ENCODE measurements around the gene ACTA2.

The ACTA2 gene

DNA sequence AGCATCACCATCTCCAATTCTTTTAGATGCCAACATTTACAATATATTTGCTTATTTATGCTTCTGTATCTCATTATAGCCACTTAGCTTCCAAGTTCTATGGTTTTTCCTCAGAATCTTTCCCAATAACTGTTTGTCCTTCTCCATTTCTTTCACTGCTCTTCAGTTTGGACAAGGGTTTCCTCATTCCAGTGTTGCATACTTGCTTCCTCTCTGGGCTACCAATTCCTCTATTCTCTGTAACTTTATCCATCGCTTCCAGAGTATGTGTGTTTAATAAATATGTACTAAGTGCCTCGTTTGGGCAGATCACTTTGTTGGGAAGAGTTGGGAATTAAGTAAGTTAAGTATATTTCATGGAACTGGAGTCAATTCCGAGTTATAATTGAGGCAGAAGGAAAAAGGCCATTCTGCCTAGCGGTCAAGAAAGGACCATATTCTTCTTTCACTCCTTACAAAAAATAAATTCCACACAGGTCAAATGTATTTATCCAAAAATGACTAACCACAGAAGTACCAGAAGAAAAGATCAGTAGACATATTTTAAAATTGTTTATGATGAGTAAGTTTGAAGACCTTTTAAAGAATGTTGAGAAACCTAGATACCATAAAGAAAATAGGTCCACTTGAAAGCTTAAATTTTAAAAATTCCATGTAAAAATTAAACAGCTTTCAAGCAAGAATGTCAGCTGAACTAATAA is 61.7 kb downstream of the ACTA2 start:
- Histone ChIP-seq H3K36me3 (ENCODE audit: insufficient read depth, low read length) (no peaks in the 10 kb centered on the region), H3K4me3 (ENCODE audit: low read depth, low read length, poor library complexity, severe bottlenecking) (no peak overlapping the region), H3K4me1 (ENCODE audit: insufficient read depth, low read length, severe bottlenecking) (peaks cover 37% of the 10 kb centered on the region), H3K79me2 (ENCODE audit: insufficient read depth, low read length) (peaks cover 16% of the 10 kb centered on the region), H3K9me3 (ENCODE audit: low read length) (no peaks in the 10 kb centered on the region), H4K20me1 (ENCODE audit: insufficient read depth, low read length) (no peaks in the 10 kb centered on the region), H3K27me3 (ENCODE audit: insufficient read depth, low read length) (no peaks in the 10 kb centered on the region), H3K9me2 (ENCODE audit: low read depth, low read length) (no peaks in the 10 kb centered on the region), H2AFZ (ENCODE audit: low read length) (no peak overlapping the region), H3K4me2 (ENCODE audit: low read length) (no peak overlapping the region), H3K27ac (ENCODE audit: low read depth, low read length, poor library complexity, severe bottlenecking) (no peak overlapping the region), H3K9ac (ENCODE audit: low read length) (no peak overlapping the region), H3F3A (ENCODE audit: insufficient read depth, low read length) (no peaks in the 10 kb centered on the region)
- TF ChIP-seq, protein P1, sequence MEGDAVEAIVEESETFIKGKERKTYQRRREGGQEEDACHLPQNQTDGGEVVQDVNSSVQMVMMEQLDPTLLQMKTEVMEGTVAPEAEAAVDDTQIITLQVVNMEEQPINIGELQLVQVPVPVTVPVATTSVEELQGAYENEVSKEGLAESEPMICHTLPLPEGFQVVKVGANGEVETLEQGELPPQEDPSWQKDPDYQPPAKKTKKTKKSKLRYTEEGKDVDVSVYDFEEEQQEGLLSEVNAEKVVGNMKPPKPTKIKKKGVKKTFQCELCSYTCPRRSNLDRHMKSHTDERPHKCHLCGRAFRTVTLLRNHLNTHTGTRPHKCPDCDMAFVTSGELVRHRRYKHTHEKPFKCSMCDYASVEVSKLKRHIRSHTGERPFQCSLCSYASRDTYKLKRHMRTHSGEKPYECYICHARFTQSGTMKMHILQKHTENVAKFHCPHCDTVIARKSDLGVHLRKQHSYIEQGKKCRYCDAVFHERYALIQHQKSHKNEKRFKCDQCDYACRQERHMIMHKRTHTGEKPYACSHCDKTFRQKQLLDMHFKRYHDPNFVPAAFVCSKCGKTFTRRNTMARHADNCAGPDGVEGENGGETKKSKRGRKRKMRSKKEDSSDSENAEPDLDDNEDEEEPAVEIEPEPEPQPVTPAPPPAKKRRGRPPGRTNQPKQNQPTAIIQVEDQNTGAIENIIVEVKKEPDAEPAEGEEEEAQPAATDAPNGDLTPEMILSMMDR (IDR thresholded peaks at IDR 0.05; ENCODE audit: low read length), result no peak

DNA sequence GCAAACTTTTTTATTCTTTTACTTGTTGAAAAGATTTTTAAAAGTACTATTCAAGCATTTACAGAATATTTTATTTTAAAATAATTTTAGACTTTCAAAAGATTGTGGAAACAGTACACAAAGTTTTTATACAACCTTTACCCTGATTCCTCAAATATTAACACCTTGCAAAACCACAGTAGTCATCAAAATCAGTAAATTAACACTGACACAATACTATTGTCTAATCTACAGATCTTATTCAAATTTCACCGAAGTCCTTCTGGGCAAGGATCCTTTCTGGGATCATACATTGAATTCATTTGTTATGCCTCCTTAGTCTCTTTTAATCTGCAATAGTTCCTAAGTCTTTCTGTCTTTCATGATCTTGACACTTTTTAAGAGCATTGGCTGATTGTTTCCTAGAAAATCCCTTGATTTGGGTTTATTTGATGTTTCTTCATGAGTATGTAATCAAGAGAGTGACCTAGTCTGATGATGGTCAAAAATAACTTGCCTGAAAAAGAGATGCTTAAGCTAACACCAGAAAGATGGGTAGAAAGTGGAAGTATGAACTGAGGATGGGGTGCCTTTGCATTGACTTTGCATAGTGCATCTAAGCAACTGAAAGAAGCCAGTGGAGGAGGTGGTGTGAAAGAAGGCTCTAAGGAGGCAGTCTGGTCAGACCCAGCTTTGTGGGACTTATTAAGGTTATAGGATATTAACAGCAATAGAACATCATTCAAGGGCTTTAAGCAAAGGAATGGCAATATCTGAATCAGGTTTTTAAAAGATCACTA is 62.8 kb downstream of the ACTA2 start:
- TF ChIP-seq, protein P1 (IDR thresholded peaks at IDR 0.05; ENCODE audit: low read length), result no peak
- no peak for TF ChIP-seq EZH2 (IDR thresholded peaks at IDR 0.05; ENCODE audit: borderline replicate concordance, low read length)
- no peak overlapping the region for H3K9ac ChIP-seq (ENCODE audit: low read length)
- H3K79me2 ChIP-seq (ENCODE audit: insufficient read depth, low read length), result peaks cover 20% of the 10 kb centered on the region
- H4K20me1 ChIP-seq (ENCODE audit: insufficient read depth, low read length), result no peaks in the 10 kb centered on the region
- H3K36me3 ChIP-seq (ENCODE audit: insufficient read depth, low read length), result no peaks in the 10 kb centered on the region
- no peaks in the 10 kb centered on the region for H3K9me3 ChIP-seq (ENCODE audit: low read length)
- no peak overlapping the region for H3K27ac ChIP-seq (ENCODE audit: low read depth, low read length, poor library complexity, severe bottlenecking)
- H3K4me2 ChIP-seq (ENCODE audit: low read length), result no peak overlapping the region
- no peak overlapping the region for H2AFZ ChIP-seq (ENCODE audit: low read length)
- H3K27me3 ChIP-seq (ENCODE audit: insufficient read depth, low read length), result no peaks in the 10 kb centered on the region
- H3K9me2 ChIP-seq (ENCODE audit: low read depth, low read length), result no peaks in the 10 kb centered on the region
- no peak overlapping the region for H3K4me3 ChIP-seq (ENCODE audit: low read depth, low read length, poor library complexity, severe bottlenecking)
- H3K4me1 ChIP-seq (ENCODE audit: insufficient read depth, low read length, severe bottlenecking), result peaks cover 48% of the 10 kb centered on the region
- H3F3A ChIP-seq (ENCODE audit: insufficient read depth, low read length), result no peaks in the 10 kb centered on the region

DNA sequence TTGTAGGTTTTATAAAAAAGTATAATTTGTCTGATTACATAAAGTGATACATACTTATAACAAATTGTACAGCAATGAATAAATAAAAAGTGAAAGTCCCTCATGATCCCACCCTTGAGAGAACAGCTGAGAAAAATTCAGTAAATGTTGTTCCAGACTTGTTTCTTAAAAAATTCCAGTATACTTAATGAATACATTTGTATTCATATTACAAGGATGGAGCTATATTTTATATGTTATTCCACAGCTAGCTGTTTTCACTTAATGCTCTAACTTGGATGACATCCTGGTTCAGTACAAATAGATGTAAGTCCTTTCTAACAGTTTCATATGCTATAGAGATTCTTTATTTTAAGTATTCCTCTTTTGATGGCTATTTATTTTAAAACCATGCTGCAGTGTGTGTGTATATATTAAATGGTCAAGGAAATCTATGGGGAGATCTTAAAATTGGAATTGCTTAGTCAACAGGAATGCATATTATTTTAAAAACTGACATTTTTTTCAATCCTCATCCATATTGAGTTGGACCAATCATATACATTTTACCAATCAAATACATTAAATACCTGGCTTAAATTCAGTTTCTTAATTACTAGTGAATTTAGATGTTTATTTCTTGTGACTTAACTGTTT is 63.6 kb downstream of the ACTA2 start:
- peaks cover 24% of the 10 kb centered on the region for H3K79me2 ChIP-seq (ENCODE audit: insufficient read depth, low read length)

More for the DNA sequence above, 63.6 kb downstream of the ACTA2 start:
- TF ChIP-seq, protein P1 (IDR thresholded peaks at IDR 0.05; ENCODE audit: low read length), result no peak
- no peak for TF ChIP-seq EZH2 (IDR thresholded peaks at IDR 0.05; ENCODE audit: borderline replicate concordance, low read length)
- no peak overlapping the region for H3K27ac ChIP-seq (ENCODE audit: low read depth, low read length, poor library complexity, severe bottlenecking)
- H3K4me3 ChIP-seq (ENCODE audit: low read depth, low read length, poor library complexity, severe bottlenecking), result no peak overlapping the region
- H3K9ac ChIP-seq (ENCODE audit: low read length), result no peak overlapping the region
- H3K4me2 ChIP-seq (ENCODE audit: low read length), result no peak overlapping the region
- no peaks in the 10 kb centered on the region for H3K27me3 ChIP-seq (ENCODE audit: insufficient read depth, low read length)
- H3K36me3 ChIP-seq (ENCODE audit: insufficient read depth, low read length), result no peaks in the 10 kb centered on the region
- no peak overlapping the region for H2AFZ ChIP-seq (ENCODE audit: low read length)
- H4K20me1 ChIP-seq (ENCODE audit: insufficient read depth, low read length), result no peaks in the 10 kb centered on the region
- peaks cover 54% of the 10 kb centered on the region for H3K4me1 ChIP-seq (ENCODE audit: insufficient read depth, low read length, severe bottlenecking)
- H3K9me3 ChIP-seq (ENCODE audit: low read length), result no peaks in the 10 kb centered on the region
- no peaks in the 10 kb centered on the region for H3K9me2 ChIP-seq (ENCODE audit: low read depth, low read length)
- no peaks in the 10 kb centered on the region for H3F3A ChIP-seq (ENCODE audit: insufficient read depth, low read length)
